Liver (tissue), 9 donors: ENCODE measurements around the gene KIRREL3. TPM values are rescaled to one million over a fixed set of nuclear protein-coding genes. Genes with fewer than 3 reads are reported as not detected.

Experiments
- DNase-seq: peaks from one replicate; pipeline ENCODE4 v3.0.0-alpha.2; 2017; ENCODE audit warnings: low spot score
- H3K27ac ChIP-seq, 2 donors: one replicate each; pipeline ENCODE4 v1.7.0; 2013; ENCODE audit warnings: inconsistent platforms in 2 of 2, low read length in 2 of 2, control low read depth in 1 of 2, low read depth in 1 of 2, mild to moderate bottlenecking in 1 of 2
- H3K27me3 ChIP-seq, 4 donors: one replicate each; pipeline versions ENCODE4 v1.6.1 to v1.7.0; 2013; ENCODE audit warnings: low read length in 3 of 4, inconsistent platforms in 1 of 4, mild to moderate bottlenecking in 1 of 4, moderate library complexity in 1 of 4; ENCODE audit not compliant: control insufficient read depth in 4 of 4, insufficient read depth in 4 of 4
- H3K36me3 ChIP-seq, 4 donors: one replicate each; pipeline versions ENCODE4 v1.6.1 to v1.7.0; 2013; ENCODE audit warnings: low read length in 3 of 4, mild to moderate bottlenecking in 3 of 4, low read depth in 1 of 4, moderate library complexity in 1 of 4; ENCODE audit not compliant: control insufficient read depth in 4 of 4, insufficient read depth in 3 of 4
- H3K4me1 ChIP-seq, 4 donors: one replicate each; pipeline versions ENCODE4 v1.6.1 to v1.7.0; 2013; ENCODE audit warnings: low read length in 3 of 4, mild to moderate bottlenecking in 3 of 4, moderate library complexity in 1 of 4; ENCODE audit not compliant: control insufficient read depth in 4 of 4, insufficient read depth in 4 of 4
- H3K4me3 ChIP-seq, 3 donors: one replicate each; pipeline versions ENCODE4 v1.6.1 to v1.7.0; 2013; ENCODE audit warnings: low read length in 3 of 3, control low read depth in 1 of 3, low read depth in 1 of 3, mild to moderate bottlenecking in 1 of 3
- H3K9ac ChIP-seq, 2 donors: one replicate each; pipeline ENCODE4 v1.7.0; 2013; ENCODE audit warnings: low read length in 2 of 2, mild to moderate bottlenecking in 2 of 2, moderate library complexity in 2 of 2, control low read depth in 1 of 2, low read depth in 1 of 2
- H3K9me3 ChIP-seq, 4 donors: one replicate each; pipeline versions ENCODE4 v1.6.1 to v1.7.0; 2013; ENCODE audit warnings: low read length in 3 of 4; ENCODE audit not compliant: control insufficient read depth in 4 of 4
- EGR1 ChIP-seq, 2 donors: IDR thresholded peaks; 2 replicates each; pipeline ENCODE4 v1.6.1; 2016 to 2018; ENCODE audit warnings: antibody characterized with exemption in 2 of 2, low read depth in 2 of 2
- FOXA1 ChIP-seq: IDR thresholded peaks from 2 replicates; pipeline ENCODE4 v1.6.1; 2016; ENCODE audit warnings: antibody characterized with exemption
- GABPA ChIP-seq, 2 donors: IDR thresholded peaks in 1 of 2; conservative IDR thresholded peaks in 1 of 2; 2 replicates each; pipeline ENCODE4 v1.6.1; 2016; ENCODE audit warnings: antibody characterized with exemption in 2 of 2, mild to moderate bottlenecking in 1 of 2, moderate library complexity in 1 of 2
- HNF4A ChIP-seq, 2 donors: conservative IDR thresholded peaks; 2 replicates each; pipeline ENCODE4 v1.6.1; 2016; ENCODE audit warnings: antibody characterized with exemption in 2 of 2, mild to moderate bottlenecking in 2 of 2
- HNF4G ChIP-seq: IDR thresholded peaks from 2 replicates; pipeline ENCODE4 v1.6.1; 2016; ENCODE audit warnings: antibody characterized with exemption
- JUND ChIP-seq, 2 donors: IDR thresholded peaks; 2 replicates each; pipeline ENCODE4 v1.6.1; 2016; ENCODE audit warnings: antibody characterized with exemption in 2 of 2
- NR2F2 ChIP-seq: IDR thresholded peaks from 2 replicates; pipeline ENCODE4 v1.6.1; 2016; ENCODE audit warnings: antibody characterized with exemption
- RAD21 ChIP-seq, 2 donors: IDR thresholded peaks; 2 replicates each; pipeline ENCODE4 v1.6.1; 2016; ENCODE audit warnings: antibody characterized with exemption in 2 of 2, mild to moderate bottlenecking in 2 of 2
- RXRA ChIP-seq, 2 donors: IDR thresholded peaks; 2 replicates each; pipeline ENCODE4 v1.6.1; 2017 to 2018; ENCODE audit warnings: antibody characterized with exemption in 2 of 2, mild to moderate bottlenecking in 1 of 2
- SP1 ChIP-seq: IDR thresholded peaks from 2 replicates; pipeline ENCODE4 v1.6.1; 2018; ENCODE audit warnings: antibody characterized with exemption, mild to moderate bottlenecking
- TAF1 ChIP-seq: conservative IDR thresholded peaks from 2 replicates; pipeline ENCODE4 v1.6.1; 2016; ENCODE audit warnings: antibody characterized with exemption, mild to moderate bottlenecking
- YY1 ChIP-seq: IDR thresholded peaks from 2 replicates; pipeline ENCODE4 v1.6.1; 2016; ENCODE audit warnings: antibody characterized with exemption, mild to moderate bottlenecking
- WGBS: extraction: QIAGEN DNeasy Blood & Tissue Kit; methylation state at CpG from one replicate; pipeline ENCODE4 v1.1.7; 2013; 5-methylcytosine and 5-hydroxymethylcytosine counted together
- polyA plus RNA-seq, 2 donors: library from polyadenylated mRNA; stranded (reverse) in 1 of 2; unstranded in 1 of 2; fragments of 200-250 nt in 1 of 2; fragments of >200 nt in 1 of 2; fragmentation: Nextera tagmentation in 1 of 2; extraction: Ambion mirVana in 1 of 2; gene quantifications; one replicate each; pipeline versions ENCODE4 v1.2.1 to v1.2.3, GENCODE V29; 2013 to 2015
- total RNA-seq, 2 donors: library from RNA; depleted of rRNA; stranded (reverse); fragments of >200 nt; gene quantifications; one replicate each; pipeline ENCODE4 v1.2.3, GENCODE V29; 2014
- TF ChIP-seq, protein P1 (sequence below): IDR thresholded peaks from 2 replicates; pipeline ENCODE4 v1.6.1; 2016; ENCODE audit warnings: antibody characterized with exemption
- TF ChIP-seq, protein P2 (sequence below): IDR thresholded peaks from 2 replicates; pipeline ENCODE4 v1.6.1; 2016; ENCODE audit warnings: antibody characterized with exemption
- TF ChIP-seq, protein P3 (sequence below): IDR thresholded peaks from 2 replicates; pipeline ENCODE4 v1.6.1; 2016; ENCODE audit warnings: antibody characterized with exemption
- TF ChIP-seq, protein P4 (sequence below): fragments of 150-350 bp; IDR thresholded peaks from 2 replicates; pipeline ENCODE4 v1.5.1; 2017; ENCODE audit warnings: improper control_type of control experiment, low read depth, low read length; ENCODE audit not compliant: missing input control
- TF ChIP-seq, protein P5 (sequence below): IDR thresholded peaks from 2 replicates; pipeline ENCODE4 v1.6.1; 2016; ENCODE audit warnings: antibody characterized with exemption, mild to moderate bottlenecking
- donor health status: healthy.
- donor health status: healthy.
- donor health status: healthy.
- donor health status: healthy.
- donor health status: healthy.

KIRREL3 gene
- total and polyA plus RNA-seq, 4 donors = 0.03 to 0.29 (median 0.08) TPM; not detected in 1

DNA sequence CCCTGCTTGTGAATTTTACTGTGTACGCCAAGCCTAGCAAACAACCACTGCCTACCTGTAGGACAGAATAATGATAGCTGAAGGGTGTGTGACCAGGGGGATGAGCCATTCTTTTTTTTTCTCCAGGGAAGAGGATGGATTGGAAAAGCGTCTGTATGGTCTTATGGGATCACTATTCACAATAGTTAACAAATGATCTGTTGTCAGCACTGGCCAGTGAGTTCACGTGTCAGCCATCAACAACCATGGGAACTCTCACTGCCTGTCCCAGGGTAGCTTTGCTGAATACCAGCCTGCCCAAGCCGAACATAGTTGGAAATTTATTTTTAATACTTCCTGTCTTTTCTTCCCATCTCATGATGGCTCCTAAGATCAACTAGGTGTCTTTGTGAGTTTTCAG is 474.9 kb downstream of the KIRREL3 start:
- no peak overlapping the region for H3K9ac ChIP-seq
- TF ChIP-seq, protein P1, sequence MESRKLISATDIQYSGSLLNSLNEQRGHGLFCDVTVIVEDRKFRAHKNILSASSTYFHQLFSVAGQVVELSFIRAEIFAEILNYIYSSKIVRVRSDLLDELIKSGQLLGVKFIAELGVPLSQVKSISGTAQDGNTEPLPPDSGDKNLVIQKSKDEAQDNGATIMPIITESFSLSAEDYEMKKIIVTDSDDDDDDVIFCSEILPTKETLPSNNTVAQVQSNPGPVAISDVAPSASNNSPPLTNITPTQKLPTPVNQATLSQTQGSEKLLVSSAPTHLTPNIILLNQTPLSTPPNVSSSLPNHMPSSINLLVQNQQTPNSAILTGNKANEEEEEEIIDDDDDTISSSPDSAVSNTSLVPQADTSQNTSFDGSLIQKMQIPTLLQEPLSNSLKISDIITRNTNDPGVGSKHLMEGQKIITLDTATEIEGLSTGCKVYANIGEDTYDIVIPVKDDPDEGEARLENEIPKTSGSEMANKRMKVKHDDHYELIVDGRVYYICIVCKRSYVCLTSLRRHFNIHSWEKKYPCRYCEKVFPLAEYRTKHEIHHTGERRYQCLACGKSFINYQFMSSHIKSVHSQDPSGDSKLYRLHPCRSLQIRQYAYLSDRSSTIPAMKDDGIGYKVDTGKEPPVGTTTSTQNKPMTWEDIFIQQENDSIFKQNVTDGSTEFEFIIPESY = no peak
- TF ChIP-seq GABPA (IDR thresholded peaks at IDR 0.05 in 1 of 2, conservative IDR thresholded peaks at IDR 0.05 in 1 of 2) = no peak
- TF ChIP-seq HNF4A (conservative IDR thresholded peaks at IDR 0.05) = no peak
- TF ChIP-seq, protein P2, sequence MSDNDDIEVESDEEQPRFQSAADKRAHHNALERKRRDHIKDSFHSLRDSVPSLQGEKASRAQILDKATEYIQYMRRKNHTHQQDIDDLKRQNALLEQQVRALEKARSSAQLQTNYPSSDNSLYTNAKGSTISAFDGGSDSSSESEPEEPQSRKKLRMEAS = no peak
- TF ChIP-seq, protein P3, sequence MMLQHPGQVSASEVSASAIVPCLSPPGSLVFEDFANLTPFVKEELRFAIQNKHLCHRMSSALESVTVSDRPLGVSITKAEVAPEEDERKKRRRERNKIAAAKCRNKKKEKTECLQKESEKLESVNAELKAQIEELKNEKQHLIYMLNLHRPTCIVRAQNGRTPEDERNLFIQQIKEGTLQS = no peak
- no peak for TF ChIP-seq YY1
- TF ChIP-seq EGR1 (IDR thresholded peaks at IDR 0.05; ENCODE audit: low read depth in 2 of 2) = no peak
- TF ChIP-seq TAF1 = no peak
- no peak for TF ChIP-seq NR2F2
- TF ChIP-seq, protein P4, sequence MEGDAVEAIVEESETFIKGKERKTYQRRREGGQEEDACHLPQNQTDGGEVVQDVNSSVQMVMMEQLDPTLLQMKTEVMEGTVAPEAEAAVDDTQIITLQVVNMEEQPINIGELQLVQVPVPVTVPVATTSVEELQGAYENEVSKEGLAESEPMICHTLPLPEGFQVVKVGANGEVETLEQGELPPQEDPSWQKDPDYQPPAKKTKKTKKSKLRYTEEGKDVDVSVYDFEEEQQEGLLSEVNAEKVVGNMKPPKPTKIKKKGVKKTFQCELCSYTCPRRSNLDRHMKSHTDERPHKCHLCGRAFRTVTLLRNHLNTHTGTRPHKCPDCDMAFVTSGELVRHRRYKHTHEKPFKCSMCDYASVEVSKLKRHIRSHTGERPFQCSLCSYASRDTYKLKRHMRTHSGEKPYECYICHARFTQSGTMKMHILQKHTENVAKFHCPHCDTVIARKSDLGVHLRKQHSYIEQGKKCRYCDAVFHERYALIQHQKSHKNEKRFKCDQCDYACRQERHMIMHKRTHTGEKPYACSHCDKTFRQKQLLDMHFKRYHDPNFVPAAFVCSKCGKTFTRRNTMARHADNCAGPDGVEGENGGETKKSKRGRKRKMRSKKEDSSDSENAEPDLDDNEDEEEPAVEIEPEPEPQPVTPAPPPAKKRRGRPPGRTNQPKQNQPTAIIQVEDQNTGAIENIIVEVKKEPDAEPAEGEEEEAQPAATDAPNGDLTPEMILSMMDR = no peak
- no peak for TF ChIP-seq RXRA (IDR thresholded peaks at IDR 0.05)
- no peak for TF ChIP-seq HNF4G
- no peak for TF ChIP-seq RAD21 (IDR thresholded peaks at IDR 0.05)
- TF ChIP-seq, protein P5, sequence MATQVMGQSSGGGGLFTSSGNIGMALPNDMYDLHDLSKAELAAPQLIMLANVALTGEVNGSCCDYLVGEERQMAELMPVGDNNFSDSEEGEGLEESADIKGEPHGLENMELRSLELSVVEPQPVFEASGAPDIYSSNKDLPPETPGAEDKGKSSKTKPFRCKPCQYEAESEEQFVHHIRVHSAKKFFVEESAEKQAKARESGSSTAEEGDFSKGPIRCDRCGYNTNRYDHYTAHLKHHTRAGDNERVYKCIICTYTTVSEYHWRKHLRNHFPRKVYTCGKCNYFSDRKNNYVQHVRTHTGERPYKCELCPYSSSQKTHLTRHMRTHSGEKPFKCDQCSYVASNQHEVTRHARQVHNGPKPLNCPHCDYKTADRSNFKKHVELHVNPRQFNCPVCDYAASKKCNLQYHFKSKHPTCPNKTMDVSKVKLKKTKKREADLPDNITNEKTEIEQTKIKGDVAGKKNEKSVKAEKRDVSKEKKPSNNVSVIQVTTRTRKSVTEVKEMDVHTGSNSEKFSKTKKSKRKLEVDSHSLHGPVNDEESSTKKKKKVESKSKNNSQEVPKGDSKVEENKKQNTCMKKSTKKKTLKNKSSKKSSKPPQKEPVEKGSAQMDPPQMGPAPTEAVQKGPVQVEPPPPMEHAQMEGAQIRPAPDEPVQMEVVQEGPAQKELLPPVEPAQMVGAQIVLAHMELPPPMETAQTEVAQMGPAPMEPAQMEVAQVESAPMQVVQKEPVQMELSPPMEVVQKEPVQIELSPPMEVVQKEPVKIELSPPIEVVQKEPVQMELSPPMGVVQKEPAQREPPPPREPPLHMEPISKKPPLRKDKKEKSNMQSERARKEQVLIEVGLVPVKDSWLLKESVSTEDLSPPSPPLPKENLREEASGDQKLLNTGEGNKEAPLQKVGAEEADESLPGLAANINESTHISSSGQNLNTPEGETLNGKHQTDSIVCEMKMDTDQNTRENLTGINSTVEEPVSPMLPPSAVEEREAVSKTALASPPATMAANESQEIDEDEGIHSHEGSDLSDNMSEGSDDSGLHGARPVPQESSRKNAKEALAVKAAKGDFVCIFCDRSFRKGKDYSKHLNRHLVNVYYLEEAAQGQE = no peak
- no peak for TF ChIP-seq SP1
- DNase-seq = no peak
- H3K36me3 ChIP-seq = no peaks in the 10 kb centered on the region
- no peaks in the 10 kb centered on the region for H3K4me1 ChIP-seq
- peaks cover 0 to 7% (median 2%) of the 10 kb centered on the region in 4 donors for H3K27me3 ChIP-seq
- no peak overlapping the region for H3K4me3 ChIP-seq
- H3K9me3 ChIP-seq = no peaks in the 10 kb centered on the region
- no peak overlapping the region for H3K27ac ChIP-seq
- WGBS = 66% methylated on average over 4 of the region's 4 CpGs

DNA sequence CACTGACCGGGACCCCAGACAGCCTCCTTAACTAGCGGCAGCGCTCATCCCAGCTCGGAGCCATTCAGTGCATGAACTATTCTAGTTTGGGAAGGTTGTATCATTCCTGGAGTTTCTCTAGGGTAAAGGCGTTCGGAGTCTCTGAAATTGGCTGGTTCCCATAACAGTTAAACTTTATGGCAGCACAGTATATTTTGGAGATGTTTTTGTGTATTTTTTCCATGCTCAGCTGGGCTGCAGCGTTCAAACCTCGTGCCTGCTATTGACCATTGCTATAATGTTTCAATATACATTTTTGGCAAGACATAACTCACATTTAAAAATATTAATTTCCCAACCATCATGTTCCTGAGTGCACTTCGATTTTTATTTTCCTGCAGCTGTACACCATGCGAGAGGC is 475.4 kb downstream of the KIRREL3 start:
- Histone ChIP-seq H3K27me3 (peaks cover 0 to 7% (median 1%) of the 10 kb centered on the region in 4 donors), H3K4me1 (no peaks in the 10 kb centered on the region), H3K4me3 (no peak overlapping the region), H3K9ac (no peak overlapping the region), H3K36me3 (no peaks in the 10 kb centered on the region), H3K27ac (no peak overlapping the region), H3K9me3 (no peaks in the 10 kb centered on the region)
- no peak for DNase-seq
- WGBS = 75% methylated on average over 10 of the region's 10 CpGs
- TF ChIP-seq, protein P5 = no peak
- TF ChIP-seq JUND (IDR thresholded peaks at IDR 0.05) (no peak), YY1 (no peak), RXRA (IDR thresholded peaks at IDR 0.05) (no peak), GABPA (IDR thresholded peaks at IDR 0.05 in 1 of 2, conservative IDR thresholded peaks at IDR 0.05 in 1 of 2) (no peak), FOXA1 (no peak), HNF4A (conservative IDR thresholded peaks at IDR 0.05) (no peak), EGR1 (IDR thresholded peaks at IDR 0.05; ENCODE audit: low read depth in 2 of 2) (no peak), HNF4G (no peak)
- TF ChIP-seq, protein P2 = no peak
- TF ChIP-seq, protein P3 = no peak
